ENCODE measurements around the gene DOCK10.

DNA sequence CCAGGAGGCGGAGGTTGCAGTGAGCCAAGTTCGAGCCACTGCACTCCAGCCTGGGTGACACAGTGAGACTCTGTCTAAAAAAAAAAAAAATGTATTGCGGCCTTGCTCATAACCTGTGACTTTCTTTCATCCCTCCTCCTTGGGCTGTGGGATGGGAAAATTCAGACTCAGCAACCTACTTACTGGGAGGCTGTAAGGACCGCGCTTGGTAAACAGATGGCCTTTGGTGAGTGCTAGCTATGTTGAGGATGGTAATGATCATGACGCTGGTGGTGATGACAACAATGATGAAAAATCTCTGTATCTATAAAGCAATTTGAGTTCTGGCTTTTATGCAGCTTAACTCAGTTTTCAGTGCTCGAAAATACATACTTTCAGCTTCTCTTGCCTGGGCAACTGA, 261.4 kb downstream of the DOCK10 start:
- TF ChIP-seq POLR2A (IDR thresholded peaks at IDR 0.05; ENCODE audit: low read length) = no peak
- TF ChIP-seq GATA1 (IDR thresholded peaks at IDR 0.05; ENCODE audit: low read depth, low read length) = no peak

All from erythroblast (primary cell).